Measurements from ENCODE around the gene PPP6R2.
"Not testable (repeated sequence)": the region's sequence is repeated elsewhere in the genome, so short reads cannot be mapped to it uniquely, and the experiment has no call there.

Gene PPP6R2

DNA sequence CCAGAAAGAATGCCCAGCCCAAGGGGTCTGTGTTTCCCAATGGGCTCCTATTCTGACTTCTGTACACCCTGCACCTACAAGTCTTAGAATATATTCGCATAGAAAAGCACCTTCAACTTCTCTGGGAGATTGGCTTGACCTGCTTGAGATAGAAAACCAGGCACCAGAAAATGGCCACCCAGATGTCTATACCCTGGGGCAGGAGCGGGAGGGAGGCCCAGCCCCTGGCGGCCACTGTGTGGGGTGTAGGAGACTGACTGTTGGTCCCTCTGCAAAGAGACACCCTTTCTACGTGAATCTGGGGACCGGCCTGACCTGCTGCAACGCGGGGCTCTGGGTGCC, 24.8 kb upstream of the PPP6R2 start:
- DNase-seq (ENCODE audit: low read depth), result no peak

DNA sequence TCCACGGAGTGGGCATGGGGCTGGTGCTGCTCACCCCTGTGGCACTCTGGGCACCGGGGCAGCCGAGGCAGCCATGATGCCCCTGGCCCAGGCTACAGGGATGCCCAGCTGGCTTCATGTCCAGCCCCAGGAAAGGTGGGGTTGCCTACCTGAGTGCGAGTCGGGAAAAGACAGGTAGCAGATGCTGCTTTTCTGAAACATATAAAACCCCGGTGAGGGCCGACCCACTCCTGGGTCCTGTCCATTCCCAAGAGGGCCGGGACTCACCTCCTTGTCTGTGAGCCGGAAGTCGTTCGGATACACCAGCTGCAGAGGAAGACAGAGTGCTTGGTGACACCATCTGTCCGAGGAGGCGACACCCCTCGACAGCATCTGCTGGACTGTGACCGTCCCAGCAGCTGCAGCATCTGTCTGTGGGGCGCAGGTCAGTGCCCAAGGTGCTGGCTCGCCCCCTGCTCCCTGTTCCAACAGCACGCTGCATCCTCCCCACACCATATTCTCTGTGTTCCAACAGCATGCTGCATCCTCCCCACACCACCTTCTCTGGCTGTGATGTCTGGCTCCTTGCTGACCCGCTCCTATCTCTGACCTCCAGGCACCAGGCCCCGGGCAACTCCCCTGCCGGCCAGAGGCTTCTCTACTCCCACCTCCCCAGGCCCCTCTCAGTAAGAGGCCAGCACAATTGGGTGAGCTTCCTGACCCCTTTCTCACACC, 24.3 kb upstream of the PPP6R2 start:
- DNase-seq (ENCODE audit: low read depth), result no peak

DNA sequence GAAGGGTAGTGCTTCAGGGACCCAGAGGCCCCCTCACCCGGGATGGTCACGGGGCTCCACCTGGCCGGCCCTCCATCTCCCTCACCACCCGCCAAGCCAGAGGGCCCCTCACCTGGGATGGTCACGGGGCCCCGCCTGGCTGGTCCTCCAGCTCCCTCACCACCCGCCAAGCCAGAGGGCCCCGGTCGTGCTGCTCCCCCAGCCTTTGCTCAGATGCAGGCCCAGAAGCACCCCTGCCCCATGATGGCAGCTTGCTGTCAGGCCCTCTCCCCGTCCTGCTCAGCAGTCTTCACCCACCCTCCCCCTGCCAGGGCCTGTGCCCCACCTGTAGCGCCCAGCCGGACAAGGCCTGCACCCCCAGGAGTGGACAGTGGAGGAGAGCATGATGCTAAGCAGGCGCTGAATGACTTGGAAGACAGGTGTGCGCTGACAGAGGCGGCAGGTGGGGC, 23.6 kb upstream of the PPP6R2 start:
- DNase-seq (ENCODE audit: low read depth), result no peak

DNA sequence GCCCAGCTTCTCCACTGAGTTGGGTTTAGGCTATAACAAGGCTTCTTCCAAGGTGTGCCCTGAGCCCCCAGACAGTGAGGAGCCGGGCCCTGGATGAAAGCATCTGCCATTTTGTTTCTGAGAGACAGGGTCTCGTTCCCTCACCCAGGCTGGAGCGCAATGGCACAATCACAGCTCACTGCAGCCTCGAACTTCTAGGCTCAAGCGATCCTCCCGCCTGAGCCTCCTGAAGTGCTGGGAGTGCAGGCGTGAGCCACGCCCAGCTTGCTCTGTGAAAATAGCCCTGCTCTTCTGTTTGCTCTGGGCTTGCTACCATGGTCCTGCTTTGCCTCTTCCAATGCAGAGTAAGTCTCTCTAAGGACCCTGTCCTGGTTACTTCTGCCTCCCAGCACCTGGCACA, 23.0 kb upstream of the PPP6R2 start:
- DNase-seq (ENCODE audit: low read depth), result no peak

DNA sequence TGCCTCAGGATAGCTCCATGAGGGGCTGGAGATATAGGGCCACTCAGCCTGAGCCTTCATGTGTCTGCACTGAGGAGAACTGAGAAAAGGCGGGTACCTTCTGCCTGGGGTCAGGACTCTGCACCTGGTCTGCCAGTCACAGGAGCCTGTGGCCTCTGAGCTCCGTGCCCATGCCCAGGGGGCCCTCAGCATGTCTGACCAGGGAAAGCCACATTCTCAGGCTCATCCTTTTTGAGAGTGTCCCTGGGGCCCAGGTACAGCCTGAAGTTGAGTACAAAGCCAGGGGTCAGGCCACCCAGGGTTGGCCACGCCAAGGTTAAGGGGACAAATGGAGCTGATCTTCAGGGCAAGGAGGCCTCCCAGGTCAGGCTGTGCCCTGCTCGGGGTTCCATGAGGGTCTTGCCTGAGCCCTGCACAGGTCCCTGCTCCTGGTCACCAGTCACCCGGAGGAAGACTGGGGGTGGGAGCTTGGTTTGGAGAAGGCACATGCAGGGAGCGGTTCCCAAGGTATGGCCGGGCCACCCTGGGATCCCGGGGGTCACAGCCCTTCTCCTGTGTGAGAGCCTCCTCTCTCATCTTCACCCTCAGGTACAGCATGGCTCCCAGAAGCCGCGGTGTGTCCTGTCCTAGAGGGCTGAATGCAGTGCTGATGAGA, 22.3 kb upstream of the PPP6R2 start:
- no peak for DNase-seq (ENCODE audit: low read depth)

DNA sequence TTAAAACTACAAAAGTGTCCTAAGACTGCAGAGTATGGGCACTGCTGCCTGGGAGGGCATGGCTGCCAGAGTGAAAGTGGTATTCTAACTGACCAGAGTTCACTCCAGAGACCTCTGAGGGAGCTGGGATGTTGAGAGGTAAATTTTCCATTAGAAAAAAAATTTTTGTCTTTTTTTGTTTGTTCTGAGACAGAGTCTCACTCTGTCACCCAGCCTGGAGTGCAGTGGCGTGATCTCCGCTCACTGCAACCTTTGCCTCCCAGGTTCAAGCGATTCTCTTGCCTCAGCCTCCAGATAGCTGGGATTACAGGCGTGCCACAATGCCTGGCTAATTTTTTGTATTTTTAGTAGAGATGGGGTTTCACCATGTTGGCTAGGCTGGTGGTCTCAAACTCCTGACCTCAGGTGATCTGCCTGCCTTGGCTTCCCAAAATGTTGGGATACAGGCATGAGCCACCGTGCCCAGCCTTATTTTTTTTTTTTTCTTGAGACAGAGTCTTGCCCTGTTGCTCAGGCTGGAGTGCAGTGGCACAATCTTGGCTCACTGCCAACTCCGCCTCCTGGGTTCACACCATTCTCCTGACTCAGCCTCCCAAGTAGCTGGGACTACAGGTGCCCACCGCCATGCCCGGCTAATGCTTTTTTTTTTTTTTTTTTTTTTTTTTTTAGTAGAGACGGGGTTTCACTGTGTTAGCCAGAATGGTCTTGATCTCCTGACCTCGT, 20.6 kb upstream of the PPP6R2 start:
- not testable (repeated sequence) for DNase-seq (ENCODE audit: low read depth)

DNA sequence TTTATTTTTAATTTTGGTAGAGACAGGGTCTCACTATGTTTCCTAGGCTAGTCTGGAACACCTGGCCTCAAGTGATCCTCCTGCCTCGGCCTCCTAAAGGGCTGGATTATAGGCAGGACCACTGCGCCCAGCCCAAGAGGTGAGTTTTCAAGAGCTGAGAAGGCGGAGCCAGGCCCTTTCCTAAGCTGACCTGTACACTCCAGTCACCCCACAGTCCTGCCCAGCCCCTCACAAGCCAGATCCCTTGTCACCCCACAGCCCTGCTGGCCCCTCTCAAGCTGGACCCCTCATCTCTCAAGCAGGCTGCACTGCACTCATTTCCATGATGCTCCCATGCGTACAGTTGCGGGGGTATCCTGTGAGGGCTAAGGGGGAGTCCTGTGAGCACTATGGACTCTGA, 19.2 kb upstream of the PPP6R2 start:
- no peak for DNase-seq (ENCODE audit: low read depth)

DNA sequence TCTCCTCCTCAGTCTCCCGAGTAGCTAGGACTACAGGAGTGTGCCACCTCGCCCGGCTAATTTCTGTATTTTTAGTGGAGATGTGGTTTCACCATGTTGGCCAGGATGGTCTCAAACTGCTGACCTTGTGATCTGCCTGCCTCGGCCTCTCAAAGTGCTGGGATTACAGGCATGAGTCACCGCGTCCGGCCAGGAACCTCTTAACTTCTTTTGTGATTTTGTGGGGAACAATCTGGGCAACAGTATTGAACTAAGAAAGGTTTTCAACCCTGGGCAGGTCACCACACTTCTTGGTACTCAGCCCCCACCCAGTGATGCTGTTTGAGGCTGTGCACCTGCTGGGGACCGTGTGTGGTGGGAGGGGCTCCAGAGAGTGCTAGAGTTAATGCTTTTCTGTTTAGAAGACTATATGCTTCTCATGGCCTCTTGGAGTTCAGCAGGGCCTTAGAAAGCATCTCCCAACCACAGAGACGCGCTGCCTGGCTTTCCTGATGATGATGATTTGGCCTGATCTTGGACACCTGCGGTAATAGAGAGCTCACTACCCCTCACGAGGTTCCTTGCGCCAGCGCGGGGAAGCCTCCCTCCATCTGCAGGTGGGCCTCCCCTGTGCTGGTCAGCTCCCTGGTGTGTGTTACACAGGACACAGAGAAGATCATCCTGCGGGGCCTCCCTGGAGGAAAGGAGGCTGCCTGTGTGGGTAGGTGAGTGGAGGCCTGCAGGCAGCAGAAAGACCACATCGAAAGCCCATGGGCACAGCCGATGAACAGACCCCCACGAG, 17.5 kb upstream of the PPP6R2 start:
- DNase-seq (ENCODE audit: low read depth), result no peak

DNA sequence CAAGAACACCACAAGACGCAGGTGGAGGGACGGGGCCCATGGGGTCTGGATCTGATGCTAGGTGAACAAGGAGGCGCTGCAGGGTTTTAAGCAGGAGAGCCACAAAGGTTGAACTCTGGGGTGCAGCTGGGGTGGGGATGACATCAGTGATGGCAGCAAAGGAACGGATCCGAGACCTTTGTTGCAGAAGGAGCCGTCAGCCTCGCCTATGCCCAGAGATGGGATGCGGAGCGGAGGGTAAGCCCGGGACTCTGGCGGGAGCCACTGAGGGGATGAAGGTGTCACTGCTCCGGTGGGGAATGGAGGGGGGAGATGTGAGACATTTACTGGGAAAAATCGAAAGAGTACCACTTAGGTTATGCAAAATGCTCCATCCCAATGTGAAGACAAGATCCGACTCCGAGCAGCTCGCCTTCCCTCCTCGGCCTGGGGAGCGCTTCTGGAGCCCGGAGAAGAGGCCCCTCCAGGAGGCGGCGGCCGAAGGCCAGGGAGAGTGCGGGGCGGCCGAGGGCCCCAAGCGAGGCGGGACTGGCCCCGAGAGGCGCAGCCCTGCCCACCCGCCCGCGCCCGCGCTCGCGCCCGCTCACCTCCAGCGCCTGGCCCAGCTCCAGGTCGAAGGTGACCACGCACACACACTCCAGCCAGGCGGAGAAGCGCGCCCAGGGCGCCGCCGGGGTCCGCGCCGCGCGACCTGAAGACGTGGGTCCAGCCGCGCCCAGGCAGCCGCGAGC, 16.7 kb upstream of the PPP6R2 start:
- DNase-seq (ENCODE audit: low read depth), result no peak

DNA sequence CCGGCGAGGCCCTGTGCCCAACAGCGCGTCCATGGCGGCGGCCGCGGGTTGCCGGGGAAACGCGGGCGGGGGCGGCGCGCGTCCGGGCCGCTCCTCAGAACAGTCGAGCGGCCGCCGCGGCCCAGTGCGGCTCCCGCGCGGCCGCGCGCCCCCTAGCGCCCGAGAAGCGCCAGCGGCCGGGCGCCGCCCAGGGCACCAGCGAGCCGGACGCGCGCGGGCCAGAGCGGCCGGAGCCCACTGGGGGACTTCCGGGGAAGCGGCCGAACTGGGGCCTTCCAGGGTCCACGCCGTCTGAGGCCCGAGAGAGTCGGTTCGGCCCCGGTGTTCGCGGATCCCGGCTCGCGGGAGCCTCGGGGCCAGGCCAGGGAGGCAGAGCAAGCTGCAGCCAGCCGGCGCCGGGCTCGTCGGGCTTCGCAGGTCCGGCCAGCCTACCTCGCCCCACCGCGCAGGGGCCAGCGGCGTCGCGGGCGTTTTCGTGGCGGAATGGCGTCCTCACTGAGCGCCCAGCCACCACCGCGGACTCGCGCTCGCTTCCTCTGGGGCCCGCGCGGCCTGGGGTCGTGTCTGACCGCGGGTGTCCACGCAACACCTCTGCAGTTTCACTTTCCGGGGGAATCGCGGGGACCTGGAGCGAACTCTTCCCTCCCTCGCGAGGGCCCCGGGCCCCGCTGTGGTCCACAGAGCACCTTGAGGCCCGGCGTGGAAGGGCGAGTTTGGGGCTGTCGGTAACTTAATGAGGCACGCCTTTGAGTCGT, 16.0 kb upstream of the PPP6R2 start, which contains the start of gene DENND6B:
DENND6B (minus strand) TSS at position 57 of the 755 bp plus-strand sequence; CDS start at position 33, 24 bp downstream.
- peak; percentile 42 for DNase-seq (ENCODE audit: low read depth)

DNA sequence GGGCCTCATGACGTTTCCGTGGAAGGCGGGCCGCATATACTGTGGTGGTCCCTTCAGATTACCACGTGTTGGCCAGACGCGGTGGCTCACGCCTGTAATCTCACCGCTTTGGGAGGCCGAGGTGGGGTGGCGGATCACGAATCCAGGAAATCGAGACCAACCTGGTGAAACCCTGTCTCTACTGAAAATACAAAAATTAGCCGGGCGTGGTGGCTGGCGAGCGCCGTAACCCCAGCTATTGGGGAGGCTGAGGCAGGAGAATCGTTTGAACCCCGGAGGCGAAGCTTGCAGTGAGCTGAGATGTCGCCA, 15.5 kb upstream of the PPP6R2 start:
- no peak for DNase-seq (ENCODE audit: low read depth)

DNA sequence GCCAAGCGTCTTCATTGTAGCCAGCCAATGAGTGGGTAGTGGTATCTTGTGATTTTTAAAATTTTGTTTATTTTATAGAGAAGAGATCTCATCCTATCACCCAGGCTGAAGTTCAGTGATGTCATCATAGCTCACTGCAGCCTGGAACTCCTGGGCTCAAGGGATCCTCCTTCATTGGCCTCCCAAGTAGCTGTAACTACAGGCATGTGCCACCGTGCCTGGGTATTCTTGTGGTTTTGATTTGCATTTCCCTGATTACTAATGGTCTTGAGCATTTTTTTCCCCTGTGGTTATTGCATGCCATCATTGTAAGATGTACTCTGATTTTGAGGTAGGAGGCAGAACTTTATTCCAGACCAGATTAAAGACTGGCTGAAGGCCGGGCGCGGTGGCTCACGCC, 13.9 kb upstream of the PPP6R2 start:
- no peak for DNase-seq (ENCODE audit: low read depth)

DNA sequence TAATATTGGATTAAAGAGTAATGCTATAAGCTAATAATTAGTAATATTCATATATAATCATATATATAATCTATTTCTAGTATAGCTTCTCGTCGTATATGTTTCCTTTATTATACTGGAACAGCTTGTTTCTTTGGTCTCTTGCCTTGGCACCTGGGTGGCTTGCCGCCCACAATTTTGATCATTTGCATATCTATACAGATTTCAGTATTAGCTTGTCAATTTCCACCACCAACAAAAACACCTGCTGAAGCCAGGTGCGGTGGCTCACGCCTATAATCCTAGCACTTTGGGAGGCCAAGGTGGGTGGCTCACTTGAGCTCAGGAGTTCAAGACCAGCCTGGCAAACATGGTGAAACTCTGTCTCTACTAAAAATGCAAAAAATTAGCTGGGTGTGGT, 8.7 kb upstream of the PPP6R2 start:
- DNase-seq (ENCODE audit: low read depth), result not testable (repeated sequence)

DNA sequence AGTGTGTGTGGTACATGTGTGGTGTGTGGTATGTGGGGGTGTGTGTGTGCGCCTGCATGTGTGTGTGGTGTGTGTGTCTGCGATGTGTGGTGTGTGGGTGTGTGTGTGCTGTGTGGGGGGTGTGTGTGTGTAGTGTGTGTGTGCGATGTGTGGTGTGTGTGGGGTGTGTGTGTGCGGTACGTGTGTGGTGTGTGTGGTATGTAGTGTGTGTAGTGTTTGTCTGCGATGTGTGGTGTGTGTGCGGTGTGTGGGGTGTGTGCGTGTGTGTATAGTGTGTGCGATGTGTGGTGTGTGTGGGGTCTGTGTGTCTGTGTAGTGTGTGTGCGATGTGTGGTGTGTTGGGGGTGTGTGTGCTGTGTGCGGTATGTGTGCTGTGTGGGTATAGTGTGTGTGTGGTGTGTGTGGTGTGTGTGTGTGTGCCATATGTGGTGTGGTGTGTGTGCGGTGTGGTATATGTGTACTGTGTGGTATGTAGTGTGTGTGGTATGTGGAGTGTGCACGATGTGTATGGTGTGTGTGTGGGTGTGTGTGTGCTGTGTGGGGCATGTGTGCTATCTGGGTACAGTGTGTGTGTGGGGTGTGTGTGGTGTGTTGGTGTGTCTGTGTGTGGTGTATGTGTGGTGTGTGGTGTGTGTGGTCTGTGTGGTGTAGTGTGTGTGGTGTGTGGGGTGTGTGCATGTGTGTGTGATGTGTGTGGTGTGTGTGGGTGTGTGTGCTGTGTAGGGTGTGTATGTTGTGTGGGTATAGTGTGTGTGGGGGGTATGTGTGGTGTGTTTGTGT, 5.7 kb upstream of the PPP6R2 start:
- no peak for DNase-seq (ENCODE audit: low read depth)

DNA sequence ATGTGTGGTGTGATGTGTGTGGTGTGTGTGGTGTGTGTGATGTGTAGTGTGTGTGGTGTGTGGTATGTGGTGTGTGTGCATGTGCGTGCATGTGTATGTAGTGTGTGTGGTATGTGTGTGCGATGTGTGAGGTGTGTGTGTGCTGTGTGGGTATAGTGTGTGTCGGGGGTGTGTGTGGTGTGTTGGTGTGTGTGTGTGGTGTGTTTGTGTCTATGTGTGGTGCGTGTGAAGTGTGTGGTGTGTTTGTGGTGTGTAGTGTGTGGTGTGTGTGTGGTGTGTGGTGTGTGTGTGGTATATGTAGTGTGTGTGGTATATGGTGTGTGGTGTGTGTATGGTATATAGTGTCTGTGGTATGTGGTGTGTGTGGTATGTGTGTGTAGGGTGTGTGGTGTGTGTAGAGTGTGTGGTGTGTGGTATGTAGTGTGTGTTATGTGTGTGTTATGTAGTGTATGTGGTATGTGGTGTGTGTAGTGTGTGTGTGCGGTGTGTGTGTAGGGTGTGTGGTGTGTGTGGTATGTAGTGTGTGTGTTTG, 5.0 kb upstream of the PPP6R2 start:
- DNase-seq (ENCODE audit: low read depth), result no peak

DNA sequence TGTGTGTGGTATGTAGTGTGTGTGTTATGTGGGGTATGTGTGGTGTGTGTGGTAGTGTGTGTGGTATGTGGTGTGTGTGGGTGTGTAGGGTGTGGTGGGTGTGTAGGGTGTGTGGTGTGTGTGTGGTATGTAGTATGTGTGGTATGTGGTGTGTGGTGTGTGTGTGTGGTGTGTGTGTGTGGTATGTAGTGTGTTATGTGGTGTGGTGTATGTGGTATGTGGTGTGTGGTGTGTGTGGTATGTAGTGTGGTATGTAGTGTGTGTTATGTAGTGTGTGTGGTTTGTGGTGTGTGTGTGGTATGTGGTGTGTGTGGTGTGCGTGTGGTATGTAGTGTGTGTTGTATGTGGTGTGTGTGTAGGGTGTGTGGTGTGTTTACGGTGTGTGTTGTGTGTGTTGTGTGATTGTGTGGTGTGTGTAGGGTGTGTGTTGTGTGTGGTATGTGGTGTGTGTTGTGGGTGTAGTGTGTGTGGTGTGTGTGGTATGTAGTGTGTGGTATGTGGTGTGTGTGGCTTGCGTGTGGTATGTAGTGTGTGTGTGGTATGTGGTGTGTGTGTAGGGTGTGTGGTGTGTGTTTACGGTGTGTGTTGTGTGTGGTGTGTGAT, 4.2 kb upstream of the PPP6R2 start:
- no peak for DNase-seq (ENCODE audit: low read depth)

DNA sequence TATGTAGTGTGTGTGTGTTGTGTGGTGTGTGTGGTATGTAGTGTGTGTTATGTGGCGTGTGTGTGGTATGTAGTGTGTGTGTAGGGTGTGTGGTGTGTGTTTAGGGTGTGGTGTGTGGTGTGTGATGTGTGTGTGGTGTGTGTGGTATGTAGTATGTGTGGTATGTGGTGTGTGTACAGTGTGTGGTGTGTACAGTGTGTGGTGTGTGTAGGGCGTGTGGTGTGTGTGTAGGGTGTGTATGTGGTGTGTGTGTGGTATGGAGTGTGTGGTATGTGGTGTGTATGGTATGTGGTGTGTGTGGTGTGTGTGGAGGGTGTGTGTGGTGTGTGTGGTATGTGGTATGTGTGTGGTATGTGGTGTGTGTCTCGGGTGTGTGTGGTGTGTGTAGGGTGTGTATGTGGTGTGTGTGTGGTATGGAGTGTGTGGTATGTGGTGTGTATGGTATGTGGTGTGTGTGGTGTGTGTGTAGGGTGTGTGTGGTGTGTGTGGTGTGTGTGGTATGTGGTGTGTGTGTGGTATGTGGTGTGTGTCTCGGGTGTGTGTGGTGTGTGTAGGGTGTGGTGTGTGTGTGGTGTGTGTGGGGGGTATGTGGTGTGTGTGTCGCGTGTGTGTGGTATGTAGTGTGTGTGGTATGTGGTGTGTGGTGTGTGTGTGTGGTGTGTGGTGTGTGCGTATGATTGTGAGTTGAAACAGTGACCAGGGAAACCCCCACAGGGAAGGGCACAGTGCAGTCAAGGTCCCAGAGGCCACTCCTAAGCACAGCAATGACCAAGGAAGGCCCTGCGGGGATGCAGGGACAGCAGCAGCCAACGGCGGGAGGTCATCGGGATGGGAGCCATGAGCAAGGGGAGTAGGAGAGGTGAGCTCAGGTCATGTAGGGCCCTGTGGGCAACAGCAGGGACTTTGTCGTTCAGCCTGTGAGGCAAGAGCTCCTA, 2.9 kb upstream of the PPP6R2 start:
- no peak for DNase-seq (ENCODE audit: low read depth)

DNA sequence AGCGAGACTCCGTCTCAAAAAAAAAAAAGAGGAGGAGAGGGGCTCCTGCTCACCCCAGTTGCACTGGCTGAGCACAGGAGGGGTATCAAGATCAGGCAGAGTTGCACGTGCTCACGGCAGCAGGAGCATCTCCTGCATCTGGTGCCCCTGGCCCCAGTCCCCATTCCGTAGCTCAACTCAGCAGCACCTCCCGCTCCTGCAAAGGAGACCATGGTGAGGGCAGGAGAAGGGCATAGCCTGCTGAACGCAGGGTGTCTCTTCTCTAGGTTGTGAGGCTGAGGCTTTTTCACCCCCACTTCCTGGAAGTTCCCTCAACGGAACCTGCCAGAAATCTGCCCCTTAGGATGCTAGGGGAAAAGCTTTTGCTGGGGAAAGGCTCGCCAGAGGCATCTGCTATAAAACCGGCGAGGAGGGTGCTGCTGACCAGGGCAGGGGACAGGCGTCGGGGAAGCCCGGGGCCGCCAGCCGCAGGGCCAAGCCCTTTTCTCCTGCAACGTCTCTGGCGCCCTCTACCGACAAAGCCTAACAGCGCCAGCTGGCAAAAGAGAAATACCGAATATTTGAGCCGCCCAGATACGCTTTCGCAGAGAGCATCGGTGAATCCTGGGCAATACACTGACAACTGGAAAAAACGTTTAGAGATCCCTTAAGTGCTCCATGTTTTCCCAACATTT, 1.0 kb upstream of the PPP6R2 start:
- peak; percentile 82 for DNase-seq (ENCODE audit: low read depth)

Data from T follicular helper cell (primary cell).